ENCODE measurements around the gene CELF5. TPM values are rescaled to one million over a fixed set of nuclear protein-coding genes. Genes with fewer than 3 reads are reported as not detected.

Gene CELF5
- total and polyA plus RNA-seq, 9 of the 15 experiments (the other 6 are each of a cell fraction or from before 2014, with no cell fraction given) = 0.01 to 0.56 (median 0.22) TPM

- TF ChIP-seq THRAP3 (IDR thresholded peaks at IDR 0.05; ENCODE audit: borderline replicate concordance) (no peak), NR2F6 (CRISPR knock-in tag; IDR thresholded peaks at IDR 0.05) (no peak), MCM5 (IDR thresholded peaks at IDR 0.05; ENCODE audit: low read depth) (no peak), DDX20 (tag; IDR thresholded peaks at IDR 0.05; ENCODE audit: low read depth) (no peak), KLF13 (tag; IDR thresholded peaks at IDR 0.05; ENCODE audit: borderline replicate concordance, low read depth) (no peak), CTBP1 (IDR thresholded peaks at IDR 0.05; ENCODE audit: borderline replicate concordance) (peak; percentile 35; the same call in 1 of the 2 replicates), MNT (conservative IDR thresholded peaks at IDR 0.05) (0 out of 4 replicates have a peak, but pooled peaks of 1 of the 2 experiments have one; percentile 17), ILF3 (IDR thresholded peaks at IDR 0.05; ENCODE audit: borderline replicate concordance) (no peak), NFIX (CRISPR knock-in tag; IDR thresholded peaks at IDR 0.05; ENCODE audit: low read depth) (no peak), HDAC8 (tag; IDR thresholded peaks at IDR 0.05) (no peak), RB1 (IDR thresholded peaks at IDR 0.05; ENCODE audit: low read depth) (no peak), TRIM25 (IDR thresholded peaks at IDR 0.05; ENCODE audit: borderline replicate concordance) (no peak), PATZ1 (CRISPR knock-in tag; IDR thresholded peaks at IDR 0.05; ENCODE audit: borderline replicate concordance) (no peak), ZNF785 (CRISPR knock-in tag; IDR thresholded peaks at IDR 0.05) (no peak), MAX (CRISPR knock-in tag; IDR thresholded peaks at IDR 0.05) (no peak), IFI16 (CRISPR knock-in tag; IDR thresholded peaks at IDR 0.05) (0 out of 2 replicates have a peak, but pooled peaks have one; percentile 20), CHAMP1 (IDR thresholded peaks at IDR 0.05) (no peak), CCNT2 (IDR thresholded peaks at IDR 0.05; ENCODE audit: borderline replicate concordance, extremely low read depth, insufficient read length, low read depth, low read length) (peak; percentile 54), ZNF282 (CRISPR knock-in tag; IDR thresholded peaks at IDR 0.05) (no peak)
Observed at GRCh38 chr19:3183721-3184641, 40.5 kb upstream of the CELF5 start (continued).

Data from K562 (cell line).